Measurements from ENCODE around the gene FBXO17. TPM values are rescaled to one million over a fixed set of nuclear protein-coding genes. Genes with fewer than 3 reads are reported as not detected.
"Not testable (repeated sequence)": the region's sequence is repeated elsewhere in the genome, so short reads cannot be mapped to it uniquely, and the experiment has no call there.

Gene FBXO17
- total RNA-seq, 4 donors from 2014 or later = 31.9 to 59.6 (median 54.0) TPM

- no peak for TF ChIP-seq EP300 (IDR thresholded peaks at IDR 0.05)
- no peak for TF ChIP-seq POLR2A (IDR thresholded peaks at IDR 0.05)
- TF ChIP-seq CTCF (IDR thresholded peaks at IDR 0.05) = no peak
- Histone ChIP-seq H3K9me3 (no peaks in the 10 kb centered on the region), H3K4me1 (peaks cover 0 to 21% (median 0%) of the 10 kb centered on the region in 4 donors), H3K36me3 (peaks cover 0 to 5% (median 0%) of the 10 kb centered on the region in 3 donors), H3K27ac (peak overlapping the region; percentile 87 to 96 (median 90)), H3K27me3 (no peaks in the 10 kb centered on the region), H3K4me3 (peak overlapping the region; percentile 55 to 76 (median 63))
- 20 to 21% methylated on average over 19 of the region's 19 CpGs for WGBS, 2 donors
- DNase-seq (ENCODE audit: low spot score in 2 of 2) = no peak
These were observed 823 bp downstream of the FBXO17 start for GRCh38 chr19:38974624-38975213.

DNA sequence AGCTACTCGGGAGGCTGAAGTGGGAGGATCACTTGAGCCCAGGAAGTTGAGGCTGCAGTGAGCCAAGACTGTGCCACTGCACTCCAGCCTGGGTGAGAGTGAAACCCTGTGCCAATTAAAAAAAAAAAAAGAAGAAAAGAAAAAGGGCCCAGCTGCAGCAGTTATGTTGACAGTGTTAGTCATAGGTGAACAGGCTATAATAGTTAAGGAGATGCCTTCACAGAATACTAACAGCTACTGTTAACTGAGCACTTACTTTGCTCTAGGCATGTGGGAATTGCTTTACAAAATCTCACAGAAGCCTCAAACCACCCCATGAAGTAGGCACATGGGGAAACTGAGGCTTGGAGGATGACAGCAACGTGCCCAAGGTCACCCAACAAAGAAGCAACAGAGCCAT, 3.9 kb downstream of the FBXO17 start:
- H3K36me3 ChIP-seq = peaks cover 0 to 5% (median 0%) of the 10 kb centered on the region in 3 donors
- H3K27me3 ChIP-seq = no peaks in the 10 kb centered on the region
- TF ChIP-seq CTCF (IDR thresholded peaks at IDR 0.05) = no peak
- TF ChIP-seq EP300 (IDR thresholded peaks at IDR 0.05) = no peak
- no peak for TF ChIP-seq POLR2A (IDR thresholded peaks at IDR 0.05)
- H3K9me3 ChIP-seq = no peaks in the 10 kb centered on the region
- WGBS, 2 donors = 85 to 95% methylated on average over 2 of the region's 2 CpGs
- no peak for DNase-seq (ENCODE audit: low spot score in 2 of 2)
- no peak overlapping the region for H3K27ac ChIP-seq
- H3K4me3 ChIP-seq = no peak overlapping the region
- peaks cover 0 to 18% (median 0%) of the 10 kb centered on the region in 4 donors for H3K4me1 ChIP-seq

DNA sequence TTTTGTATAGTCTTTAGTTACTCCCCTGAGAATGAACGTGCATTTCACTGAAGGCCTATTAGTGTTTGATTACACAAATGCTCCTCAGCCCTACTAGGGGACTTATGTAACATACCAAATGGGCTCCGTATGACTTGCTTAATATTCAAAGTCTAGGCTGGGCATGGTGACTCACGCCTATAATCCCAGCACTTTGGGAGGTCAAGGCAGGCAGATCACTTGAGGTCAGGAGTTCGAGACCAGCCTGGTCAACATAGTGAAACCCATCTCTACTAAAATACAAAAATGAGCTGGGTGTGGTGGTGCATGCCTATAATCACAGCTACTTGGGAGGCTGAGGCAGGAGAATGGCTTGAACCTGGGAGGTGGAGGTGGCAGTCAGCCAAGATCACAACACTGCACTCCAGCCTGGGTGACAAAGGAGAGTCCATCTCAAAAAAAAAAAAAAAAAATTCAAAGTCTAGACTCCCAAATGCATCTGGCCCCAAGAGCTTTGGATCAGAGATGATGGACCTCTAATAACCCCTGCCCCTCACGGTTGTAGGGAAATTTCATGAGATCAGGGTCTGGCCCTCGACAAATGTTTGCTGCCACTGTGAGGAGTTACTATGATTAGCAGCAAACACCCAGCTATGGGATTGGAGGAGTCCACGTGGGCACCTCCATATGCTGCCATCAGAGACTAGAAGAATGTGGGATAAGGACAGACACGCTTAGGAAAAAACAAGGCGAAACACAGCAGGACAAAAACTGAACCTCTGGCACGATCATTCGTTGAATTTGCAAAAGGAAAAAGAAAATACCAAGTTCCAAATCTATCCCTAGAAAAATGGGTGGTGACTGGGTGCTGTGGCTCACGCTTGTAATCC, 4.6 kb downstream of the FBXO17 start:
- no peak for DNase-seq (ENCODE audit: low spot score in 2 of 2)
- WGBS, 2 donors = 80 to 82% methylated on average over 12 of the region's 12 CpGs
- Histone ChIP-seq H3K4me1 (peaks cover 0 to 10% (median 0%) of the 10 kb centered on the region in 4 donors), H3K36me3 (peaks cover 0 to 5% (median 0%) of the 10 kb centered on the region in 3 donors), H3K27me3 (no peaks in the 10 kb centered on the region), H3K4me3 (no peak overlapping the region), H3K27ac (no peak overlapping the region), H3K9me3 (no peaks in the 10 kb centered on the region)
- TF ChIP-seq EP300 (IDR thresholded peaks at IDR 0.05) (no peak), CTCF (IDR thresholded peaks at IDR 0.05) (no peak), POLR2A (IDR thresholded peaks at IDR 0.05) (no peak)

DNA sequence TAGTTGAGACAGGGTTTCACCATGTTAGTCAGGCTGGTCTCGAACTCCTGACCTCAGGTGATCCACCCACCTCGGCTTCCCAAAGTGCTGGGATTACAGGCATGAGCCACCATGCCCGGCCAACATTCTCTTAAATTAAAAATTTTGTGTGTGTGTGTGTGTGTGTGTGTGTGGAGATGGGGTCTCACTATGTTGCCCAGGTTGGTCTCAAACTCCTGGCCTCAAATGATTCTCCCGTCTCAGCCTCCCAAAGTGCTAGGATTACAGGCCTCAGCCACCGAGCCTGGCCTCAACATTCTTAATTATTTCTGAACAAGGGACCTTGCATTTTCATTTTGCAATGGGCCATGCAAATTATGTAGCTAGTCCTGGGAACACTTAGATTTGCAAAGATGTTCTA, 9.4 kb downstream of the FBXO17 start:
- WGBS, 2 donors = 93 to 97% methylated on average over 5 of the region's 5 CpGs

DNA sequence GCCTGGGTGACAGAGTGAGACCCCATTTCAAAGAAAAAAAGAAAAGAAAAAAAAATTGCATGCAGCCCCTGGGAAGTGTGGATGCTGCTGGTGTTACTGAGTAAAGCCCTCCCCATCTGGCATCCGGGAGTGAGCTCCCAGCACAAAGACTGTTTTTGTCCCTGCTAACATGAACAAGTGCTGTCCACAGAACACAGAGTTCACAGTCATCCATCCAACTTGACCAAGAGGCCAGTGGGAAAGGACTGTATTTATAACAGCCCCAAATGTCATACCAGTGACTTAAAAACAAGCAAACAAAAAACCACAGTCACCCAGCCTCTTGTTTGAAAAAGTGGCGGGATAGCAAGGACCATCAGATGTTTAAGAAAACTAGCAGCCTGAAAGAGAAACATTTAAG, 10.8 kb downstream of the FBXO17 start:
- TF ChIP-seq EP300 (IDR thresholded peaks at IDR 0.05) (no peak), POLR2A (IDR thresholded peaks at IDR 0.05) (no peak)
- no peaks in the 10 kb centered on the region for H3K9me3 ChIP-seq
- no peaks in the 10 kb centered on the region for H3K27me3 ChIP-seq
- DNase-seq (ENCODE audit: low spot score in 2 of 2) = no peak
- H3K4me3 ChIP-seq = no peak overlapping the region
- WGBS, 2 donors = 77 to 87% methylated on average over 2 of the region's 2 CpGs
- H3K27ac ChIP-seq = no peak overlapping the region
- H3K4me1 ChIP-seq = peaks cover 0 to 11% (median 0%) of the 10 kb centered on the region in 4 donors
- H3K36me3 ChIP-seq = peaks cover 0 to 16% (median 0%) of the 10 kb centered on the region in 3 donors

More for the DNA sequence above, 9.4 kb downstream of the FBXO17 start:
- not testable (repeated sequence) for DNase-seq (ENCODE audit: low spot score in 2 of 2); H3K4me3 ChIP-seq; H3K9me3 ChIP-seq; H3K27ac ChIP-seq; H3K27me3 ChIP-seq
- Histone ChIP-seq H3K36me3 (peaks cover 0 to 21% (median 0%) of the 10 kb centered on the region in 3 donors), H3K4me1 (peaks cover 0 to 15% (median 0%) of the 10 kb centered on the region in 4 donors)

DNA sequence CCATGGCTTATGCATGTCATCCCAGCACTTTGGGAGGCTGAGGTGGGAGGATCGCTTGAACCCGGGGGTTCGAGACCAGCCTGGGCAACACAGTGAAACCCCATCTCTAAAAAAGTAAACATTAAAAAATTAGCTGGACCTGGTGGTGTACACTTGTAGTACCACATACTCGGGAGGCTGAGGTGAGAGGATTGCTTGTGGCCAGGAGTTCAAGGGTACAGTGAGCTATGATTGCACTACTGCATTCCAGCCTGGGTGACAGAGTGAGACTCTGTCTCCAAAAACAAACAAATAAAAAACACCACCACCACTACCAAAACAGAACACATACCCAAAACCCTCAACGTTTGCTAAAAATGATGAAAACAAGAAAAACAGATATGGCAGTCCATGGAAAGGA, 15.9 kb downstream of the FBXO17 start:
- Histone ChIP-seq H3K4me3 (no peak overlapping the region), H3K9me3 (no peaks in the 10 kb centered on the region), H3K4me1 (peaks cover 0 to 11% (median 0%) of the 10 kb centered on the region in 4 donors), H3K36me3 (peaks cover 0 to 21% (median 0%) of the 10 kb centered on the region in 3 donors), H3K27me3 (no peaks in the 10 kb centered on the region), H3K27ac (no peak overlapping the region)
- no peak for DNase-seq (ENCODE audit: low spot score in 2 of 2)
- 81% methylated on average over 5 of the region's 5 CpGs for WGBS, 2 donors
- TF ChIP-seq EP300 (IDR thresholded peaks at IDR 0.05) (no peak), CTCF (IDR thresholded peaks at IDR 0.05) (no peak), POLR2A (IDR thresholded peaks at IDR 0.05) (no peak)
